Spleen (tissue), 11 donors: ENCODE results near the gene OR8B3. TPM values are rescaled to one million over a fixed set of nuclear protein-coding genes. Genes with fewer than 3 reads are reported as not detected.

Experiments used
- DNase-seq: peaks from one replicate; pipeline ENCODE4 v3.0.0-alpha.2; 2020
- H3K27ac ChIP-seq, 8 donors: fragments of 200-600 bp; sonication (generic) in 7 of 8; 1 replicate in 4 of 8; 2 replicates in 4 of 8; pipeline versions ENCODE4 v1.5.0 to v1.8.0; 2016 to 2021; ENCODE audit warnings: inconsistent platforms in 4 of 8, mild to moderate bottlenecking in 4 of 8, moderate library complexity in 1 of 8
- H3K27me3 ChIP-seq, 7 donors: fragments of 200-600 bp; sonication (generic) in 6 of 7; replicated peaks in 1 of 7; 1 replicate in 4 of 7; 2 replicates in 3 of 7; pipeline versions ENCODE4 v1.5.0 to v1.8.0; 2016 to 2021; ENCODE audit warnings: inconsistent platforms in 3 of 7, mild to moderate bottlenecking in 1 of 7
- H3K36me3 ChIP-seq, 6 donors: fragments of 200-600 bp; sonication (generic) in 5 of 6; 1 replicate in 4 of 6; 2 replicates in 2 of 6; pipeline versions ENCODE4 v1.5.0 to v1.8.0; 2016 to 2021; ENCODE audit warnings: inconsistent platforms in 2 of 6
- H3K4me1 ChIP-seq, 6 donors: fragments of 200-600 bp; sonication (generic) in 5 of 6; 1 replicate in 3 of 6; 2 replicates in 3 of 6; pipeline versions ENCODE4 v1.5.0 to v1.8.0; 2016 to 2021; ENCODE audit warnings: inconsistent platforms in 3 of 6
- H3K4me3 ChIP-seq, 8 donors: fragments of 200-600 bp; sonication (generic) in 7 of 8; 1 replicate in 4 of 8; 2 replicates in 4 of 8; pipeline versions ENCODE4 v1.5.0 to v1.8.0; 2016 to 2021; ENCODE audit warnings: inconsistent platforms in 4 of 8, mild to moderate bottlenecking in 4 of 8, moderate library complexity in 2 of 8
- H3K9me3 ChIP-seq, 8 donors: fragments of 200-600 bp; sonication (generic) in 7 of 8; 1 replicate in 4 of 8; 2 replicates in 4 of 8; pipeline versions ENCODE4 v1.5.0 to v1.8.0; 2016 to 2021; ENCODE audit warnings: inconsistent platforms in 4 of 8
- POLR2A ChIP-seq, 3 donors: fragments of 450-650 bp; IDR thresholded peaks; one replicate each; pipeline ENCODE4 v1.5.1; 2017; ENCODE audit warnings: antibody characterized with exemption in 3 of 3, mild to moderate bottlenecking in 1 of 3
- POLR2AphosphoS5 ChIP-seq, 3 donors: sonication (generic); formaldehyde crosslinking; IDR thresholded peaks; one replicate each; pipeline ENCODE4 v1.5.1; 2017; ENCODE audit warnings: antibody characterized with exemption in 3 of 3
- WGBS, 5 donors: extraction: QIAGEN DNeasy Blood & Tissue Kit in 3 of 5; methylation state at CpG; one replicate each; pipeline versions ENCODE4 v1.1.5 to v1.1.7; 2013 to 2018; 5-methylcytosine and 5-hydroxymethylcytosine counted together
- intact Hi-C: fragments of 100-400 bp; cut with DNase I; formaldehyde crosslinking; loops from one replicate; pipeline ENCODE4 v1.15.0; 2023; ENCODE audit warnings: low total_unique reads
- polyA plus RNA-seq, 3 donors: library from polyadenylated mRNA; stranded (reverse); fragments of 200-250 nt; gene quantifications; one replicate each; pipeline ENCODE4 v1.2.1, GENCODE V29; 2013
- total RNA-seq, 7 donors: library from RNA; depleted of rRNA in 3 of 7; stranded (reverse); fragments of >200 nt in 3 of 7; fragmentation: NEBNext Ultra II Directional in 4 of 7; extraction: Animal tissue kit (Norgen Biotek cat#: 25700) in 4 of 7; gene quantifications; one replicate each; pipeline versions ENCODE4 v1.1.0 to v1.2.1, GENCODE V29; 2016 to 2021
- TF ChIP-seq, protein P1 (sequence below), 11 experiments: fragments of 200-600 bp in 7 of 11; fragments of 450-650 bp in 4 of 11; sonication (generic) in 4 of 11; IDR thresholded peaks in 8 of 11; conservative IDR thresholded peaks in 3 of 11; 1 replicate in 7 of 11; 2 replicates in 4 of 11; pipeline versions ENCODE4 v1.4.0 to v1.8.0; 2016 to 2021; ENCODE audit warnings: antibody characterized with exemption in 11 of 11, inconsistent platforms in 4 of 11, mild to moderate bottlenecking in 1 of 11
- donor health status: healthy with polysubstance abuse.
- donor health status: DM: no; HTN: no; CAD: no; lungs with moderate emphysema.
- donor health status: DM: no; HTN: no; CAD: no.
- donor health status: Bipolar disorder and iron deficiency.
- donor health status: healthy.
- donor health status: DM: no; HTN: no; CAD: no.
- donor health status: DM: yes; HTN: yes; CAD: no.

The OR8B3 gene
- total and polyA plus RNA-seq, 10 donors: not detected

DNA sequence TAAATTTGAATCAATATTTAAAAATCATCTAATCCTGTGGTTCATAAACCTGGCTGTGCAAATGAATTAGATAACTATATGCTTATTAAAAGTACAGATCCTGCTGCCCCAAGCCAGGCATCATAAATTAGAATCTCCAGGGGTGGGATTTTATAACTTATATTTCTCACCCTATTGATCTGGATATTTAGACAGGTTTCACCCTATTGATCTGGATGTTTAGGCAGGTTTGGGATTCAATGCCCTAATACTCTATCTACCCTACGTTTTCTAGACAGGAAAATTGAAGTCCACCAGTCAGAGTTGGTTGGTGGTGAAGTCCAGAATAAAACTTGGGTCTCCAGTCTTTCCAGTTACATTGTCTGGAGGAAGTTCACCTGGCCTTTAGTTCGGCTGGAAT lies 44.0 kb upstream of the OR8B3 start:
- no peaks in the 10 kb centered on the region for H3K36me3 ChIP-seq
- intact Hi-C loops: no loop called here
- peaks cover 0 to 21% (median 0%) of the 10 kb centered on the region in 7 donors for H3K27me3 ChIP-seq
- peaks cover 0 to 4% (median 0%) of the 10 kb centered on the region in 8 donors for H3K9me3 ChIP-seq
- no peak for DNase-seq
- H3K4me1 ChIP-seq: no peaks in the 10 kb centered on the region
- TF ChIP-seq POLR2A (IDR thresholded peaks at IDR 0.05) (no peak), POLR2AphosphoS5 (IDR thresholded peaks at IDR 0.05) (no peak)
- TF ChIP-seq, protein P1, sequence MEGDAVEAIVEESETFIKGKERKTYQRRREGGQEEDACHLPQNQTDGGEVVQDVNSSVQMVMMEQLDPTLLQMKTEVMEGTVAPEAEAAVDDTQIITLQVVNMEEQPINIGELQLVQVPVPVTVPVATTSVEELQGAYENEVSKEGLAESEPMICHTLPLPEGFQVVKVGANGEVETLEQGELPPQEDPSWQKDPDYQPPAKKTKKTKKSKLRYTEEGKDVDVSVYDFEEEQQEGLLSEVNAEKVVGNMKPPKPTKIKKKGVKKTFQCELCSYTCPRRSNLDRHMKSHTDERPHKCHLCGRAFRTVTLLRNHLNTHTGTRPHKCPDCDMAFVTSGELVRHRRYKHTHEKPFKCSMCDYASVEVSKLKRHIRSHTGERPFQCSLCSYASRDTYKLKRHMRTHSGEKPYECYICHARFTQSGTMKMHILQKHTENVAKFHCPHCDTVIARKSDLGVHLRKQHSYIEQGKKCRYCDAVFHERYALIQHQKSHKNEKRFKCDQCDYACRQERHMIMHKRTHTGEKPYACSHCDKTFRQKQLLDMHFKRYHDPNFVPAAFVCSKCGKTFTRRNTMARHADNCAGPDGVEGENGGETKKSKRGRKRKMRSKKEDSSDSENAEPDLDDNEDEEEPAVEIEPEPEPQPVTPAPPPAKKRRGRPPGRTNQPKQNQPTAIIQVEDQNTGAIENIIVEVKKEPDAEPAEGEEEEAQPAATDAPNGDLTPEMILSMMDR (IDR thresholded peaks at IDR 0.05 in 8 of 11, conservative IDR thresholded peaks at IDR 0.05 in 3 of 11): no peak
- no peak overlapping the region for H3K27ac ChIP-seq
- 55 to 83% (median 69%) methylated on average over 2 of the region's 2 CpGs for WGBS, 5 donors
- H3K4me3 ChIP-seq: no peak overlapping the region

DNA sequence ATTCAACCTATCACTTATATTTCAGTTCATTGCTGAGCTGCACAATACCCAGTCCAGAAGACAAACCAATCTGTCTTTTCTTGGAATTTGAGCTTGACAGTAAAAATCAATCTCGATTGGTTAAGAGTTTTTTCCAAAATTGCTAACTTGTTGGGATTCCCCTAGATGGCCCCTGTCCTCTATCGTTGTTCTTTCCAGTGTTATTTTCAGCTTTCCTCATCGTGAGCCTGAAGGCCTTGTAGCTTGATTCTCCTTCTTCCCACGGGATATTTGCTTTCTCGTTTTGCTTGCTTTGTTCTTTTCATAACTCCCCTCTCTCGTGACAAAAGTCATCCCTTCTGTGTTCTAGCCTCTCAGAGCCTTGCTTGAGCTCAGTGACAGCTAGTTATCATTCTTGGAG lies 43.6 kb upstream of the OR8B3 start:
- TF ChIP-seq, protein P1 (IDR thresholded peaks at IDR 0.05 in 8 of 11, conservative IDR thresholded peaks at IDR 0.05 in 3 of 11): no peak
- TF ChIP-seq POLR2A (IDR thresholded peaks at IDR 0.05) (no peak), POLR2AphosphoS5 (IDR thresholded peaks at IDR 0.05) (no peak)
- peaks cover 0 to 8% (median 0%) of the 10 kb centered on the region in 8 donors for H3K9me3 ChIP-seq
- H3K4me1 ChIP-seq: no peaks in the 10 kb centered on the region
- H3K4me3 ChIP-seq: no peak overlapping the region
- intact Hi-C loops: no loop called here
- 50 to 71% (median 66%) methylated on average over 6 of the region's 6 CpGs for WGBS, 5 donors
- peaks cover 0 to 17% (median 0%) of the 10 kb centered on the region in 7 donors for H3K27me3 ChIP-seq
- no peak overlapping the region for H3K27ac ChIP-seq
- no peaks in the 10 kb centered on the region for H3K36me3 ChIP-seq
- no peak for DNase-seq

DNA sequence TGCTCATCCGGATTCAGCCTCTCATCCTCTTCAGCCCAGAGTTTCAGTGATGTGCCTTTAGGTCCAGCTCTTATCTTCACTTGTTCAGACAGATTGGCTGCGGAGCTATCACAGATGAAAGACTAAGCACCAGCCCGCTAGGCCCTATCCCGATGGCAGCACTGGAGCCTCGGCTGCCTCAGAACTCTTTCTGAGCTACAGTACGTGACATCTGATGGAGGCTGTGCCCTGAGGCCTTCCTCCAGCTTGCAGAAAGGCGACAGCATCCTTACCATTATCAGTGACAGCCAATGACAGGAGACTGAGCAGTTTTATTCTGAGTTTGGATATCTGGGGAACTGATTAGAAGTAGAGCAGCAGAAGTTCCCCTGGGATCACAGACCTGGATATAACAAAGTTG lies 42.7 kb upstream of the OR8B3 start:
- intact Hi-C loops: no loop called here
- WGBS, 5 donors: 84 to 92% (median 88%) methylated on average over 6 to 7 of the region's 7 CpGs
- TF ChIP-seq POLR2A (IDR thresholded peaks at IDR 0.05): no peak
- TF ChIP-seq POLR2AphosphoS5 (IDR thresholded peaks at IDR 0.05): no peak

DNA sequence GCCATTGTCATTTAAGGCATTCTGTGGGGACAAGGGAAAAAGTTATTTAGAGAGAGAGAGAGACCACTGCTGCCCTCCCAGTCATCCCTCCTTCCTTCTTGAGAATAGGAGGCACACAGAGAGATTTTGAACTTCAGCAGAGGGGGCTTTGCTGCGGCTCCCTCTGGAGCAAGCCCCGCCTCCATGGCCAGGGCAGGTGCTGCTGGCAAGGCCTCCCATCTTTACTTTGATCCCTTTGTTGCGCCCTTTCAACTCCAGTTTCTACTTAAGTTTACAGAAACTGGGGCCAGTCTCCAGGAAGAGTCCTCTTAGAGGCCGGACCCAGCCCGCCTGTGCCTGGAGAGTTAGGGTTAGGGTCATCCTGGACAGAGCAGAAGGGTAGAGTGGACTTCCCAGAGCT lies 42.3 kb upstream of the OR8B3 start:
- Histone ChIP-seq H3K27me3 (peaks cover 0 to 14% (median 0%) of the 10 kb centered on the region in 7 donors), H3K4me3 (no peak overlapping the region), H3K9me3 (peaks cover 0 to 10% (median 0%) of the 10 kb centered on the region in 8 donors), H3K36me3 (no peaks in the 10 kb centered on the region), H3K4me1 (no peaks in the 10 kb centered on the region), H3K27ac (no peak overlapping the region)
- no peak for DNase-seq
- TF ChIP-seq POLR2A (IDR thresholded peaks at IDR 0.05): no peak
- TF ChIP-seq, protein P1 (IDR thresholded peaks at IDR 0.05 in 8 of 11, conservative IDR thresholded peaks at IDR 0.05 in 3 of 11): no peak
- no peak for TF ChIP-seq POLR2AphosphoS5 (IDR thresholded peaks at IDR 0.05)
- intact Hi-C loops: no loop called here
- WGBS, 5 donors: 85 to 93% (median 88%) methylated on average over 5 of the region's 5 CpGs

More for the DNA sequence above, 42.7 kb upstream of the OR8B3 start:
- no peaks in the 10 kb centered on the region for H3K36me3 ChIP-seq
- H3K27me3 ChIP-seq: peaks cover 0 to 14% (median 0%) of the 10 kb centered on the region in 7 donors
- no peak for DNase-seq
- H3K4me1 ChIP-seq: no peaks in the 10 kb centered on the region
- H3K27ac ChIP-seq: no peak overlapping the region
- no peak overlapping the region for H3K4me3 ChIP-seq
- H3K9me3 ChIP-seq: peaks cover 0 to 10% (median 0%) of the 10 kb centered on the region in 8 donors

DNA sequence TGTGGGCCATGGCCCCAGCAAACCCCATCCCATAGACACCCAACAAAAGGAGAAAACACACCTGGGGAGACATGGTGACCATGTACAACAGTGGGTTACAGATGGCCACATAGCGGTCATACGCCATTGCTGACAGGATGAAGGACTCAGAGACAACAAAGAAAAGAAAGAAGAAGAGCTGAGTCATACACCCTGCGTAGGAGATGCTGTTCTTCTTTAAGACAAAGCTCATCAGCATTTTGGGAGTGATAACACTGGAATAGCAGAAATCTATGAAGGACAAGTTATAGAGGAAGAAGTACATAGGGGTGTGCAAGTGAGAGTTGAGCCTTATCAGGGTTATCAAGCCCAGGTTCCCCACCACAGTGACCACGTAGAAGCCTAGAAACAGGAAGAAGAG lies 41.8 kb upstream of the OR8B3 start:
- H3K27me3 ChIP-seq: peaks cover 0 to 14% (median 0%) of the 10 kb centered on the region in 7 donors
- H3K4me3 ChIP-seq: no peak overlapping the region
- TF ChIP-seq, protein P1 (IDR thresholded peaks at IDR 0.05 in 8 of 11, conservative IDR thresholded peaks at IDR 0.05 in 3 of 11): no peak
- TF ChIP-seq POLR2A (IDR thresholded peaks at IDR 0.05): no peak
- TF ChIP-seq POLR2AphosphoS5 (IDR thresholded peaks at IDR 0.05): no peak
- no peaks in the 10 kb centered on the region for H3K4me1 ChIP-seq
- H3K9me3 ChIP-seq: peaks cover 0 to 10% (median 0%) of the 10 kb centered on the region in 8 donors
- H3K36me3 ChIP-seq: no peaks in the 10 kb centered on the region
- no peak for DNase-seq
- WGBS, 5 donors: 69 to 75% (median 72%) methylated on average over 4 of the region's 4 CpGs
- H3K27ac ChIP-seq: no peak overlapping the region
- intact Hi-C loops: no loop called here
